OCI-LY3 (cell line): ENCODE results near the gene C1orf232.

Source experiments
- EZH2phosphoT487 ChIP-seq: fragments of 200-600 bp; shearing (Covaris generic); IDR thresholded peaks from 2 replicates; pipeline ENCODE4 v1.6.1; 2018; ENCODE audit warnings: antibody characterized with exemption, mixed run types, low read depth
- TF ChIP-seq, protein P1 (sequence below): fragments of 200-600, 300-600 bp; sonication (generic); IDR thresholded peaks from 2 replicates; pipeline ENCODE4 v1.5.1; 2014; ENCODE audit warnings: antibody characterized with exemption, low read length, low read depth

DNA sequence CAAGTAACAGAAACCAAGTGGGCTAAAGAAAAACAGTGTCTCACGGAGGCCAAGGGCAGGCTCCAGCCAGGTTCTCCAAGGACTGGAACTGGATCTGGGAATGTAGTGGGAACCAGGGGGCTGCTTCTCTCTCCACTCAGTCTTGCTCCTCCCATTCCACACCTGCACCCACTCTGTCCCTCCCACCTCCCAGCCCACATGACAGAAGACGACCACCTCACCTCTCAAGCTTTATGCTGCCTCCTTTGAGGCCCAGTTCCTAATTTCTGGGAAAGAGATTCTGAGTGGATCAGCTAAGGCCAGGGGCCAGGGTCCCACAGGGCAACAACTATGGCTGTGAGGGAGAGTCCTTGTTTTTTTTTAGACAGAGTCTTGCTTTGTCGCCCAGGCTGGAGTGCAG lies 46.5 kb upstream of the C1orf232 start:
- TF ChIP-seq, protein P1, sequence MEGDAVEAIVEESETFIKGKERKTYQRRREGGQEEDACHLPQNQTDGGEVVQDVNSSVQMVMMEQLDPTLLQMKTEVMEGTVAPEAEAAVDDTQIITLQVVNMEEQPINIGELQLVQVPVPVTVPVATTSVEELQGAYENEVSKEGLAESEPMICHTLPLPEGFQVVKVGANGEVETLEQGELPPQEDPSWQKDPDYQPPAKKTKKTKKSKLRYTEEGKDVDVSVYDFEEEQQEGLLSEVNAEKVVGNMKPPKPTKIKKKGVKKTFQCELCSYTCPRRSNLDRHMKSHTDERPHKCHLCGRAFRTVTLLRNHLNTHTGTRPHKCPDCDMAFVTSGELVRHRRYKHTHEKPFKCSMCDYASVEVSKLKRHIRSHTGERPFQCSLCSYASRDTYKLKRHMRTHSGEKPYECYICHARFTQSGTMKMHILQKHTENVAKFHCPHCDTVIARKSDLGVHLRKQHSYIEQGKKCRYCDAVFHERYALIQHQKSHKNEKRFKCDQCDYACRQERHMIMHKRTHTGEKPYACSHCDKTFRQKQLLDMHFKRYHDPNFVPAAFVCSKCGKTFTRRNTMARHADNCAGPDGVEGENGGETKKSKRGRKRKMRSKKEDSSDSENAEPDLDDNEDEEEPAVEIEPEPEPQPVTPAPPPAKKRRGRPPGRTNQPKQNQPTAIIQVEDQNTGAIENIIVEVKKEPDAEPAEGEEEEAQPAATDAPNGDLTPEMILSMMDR = no peak
- no peak for TF ChIP-seq EZH2phosphoT487
